ENCODE measurements around the gene POLR2C.
"Not testable (repeated sequence)": the region's sequence is repeated elsewhere in the genome, so short reads cannot be mapped to it uniquely, and the experiment has no call there.

DNA sequence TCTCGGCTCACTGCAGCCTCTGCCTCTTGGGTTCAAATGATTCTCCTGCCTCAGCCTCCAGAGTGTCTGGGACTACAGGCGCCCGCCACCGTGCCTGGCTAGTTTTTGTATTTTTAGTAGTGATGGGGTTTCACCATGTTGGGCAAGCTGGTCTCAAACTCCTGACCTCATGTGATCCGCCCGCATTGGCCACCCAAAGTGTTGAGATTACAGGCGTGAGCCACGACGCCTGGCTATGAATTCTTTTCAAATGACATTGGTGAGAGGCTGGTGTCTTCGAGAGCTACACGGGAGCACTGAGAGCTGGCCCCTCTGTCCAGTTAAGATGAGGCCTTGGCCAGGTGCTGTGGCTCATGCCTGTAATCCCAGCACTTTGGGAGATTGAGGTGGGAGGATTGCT lies 37.5 kb downstream of the POLR2C start:
- TF ChIP-seq CTCF (conservative IDR thresholded peaks at IDR 0.05; ENCODE audit: low read depth, low read length); EZH2 (IDR thresholded peaks at IDR 0.05; ENCODE audit: borderline replicate concordance, low read depth, low read length, poor library complexity, severe bottlenecking): not testable (repeated sequence)

All from A673 (cell line).